Measurements from ENCODE around the gene C1QBP. TPM values are rescaled to one million over a fixed set of nuclear protein-coding genes. Genes with fewer than 3 reads are reported as not detected.

C1QBP gene
- total RNA-seq, 1 donor from 2014 or later, result 128 TPM

GRCh38 chr17:5405400-5405799 is 33.6 kb downstream of the C1QBP start:
- no peak for ATAC-seq (ENCODE audit: poor library complexity)
- DNase-seq, result no peak
- intact Hi-C loops (cut with DNase I), result no loop called here

GRCh38 chr17:5399767-5400166 is 39.2 kb downstream of the C1QBP start:
- intact Hi-C loops (cut with DNase I), result no loop called here
- ATAC-seq (ENCODE audit: poor library complexity), result no peak
- DNase-seq, result no peak

- intact Hi-C loops (cut with DNase I), result no loop called here
- no peak for ATAC-seq (ENCODE audit: poor library complexity)
- DNase-seq, result no peak
Observed at GRCh38 chr17:5396612-5397011, 42.3 kb downstream of the C1QBP start.

GRCh38 chr17:5391678-5392077 is 47.3 kb downstream of the C1QBP start:
- no peak for ATAC-seq (ENCODE audit: poor library complexity)
- DNase-seq, result no peak
- intact Hi-C loops (cut with DNase I), result no loop called here

Other genes with a start within 250 kb of the C1QBP start
- gene ZNF594, start 247.3 kb downstream of the C1QBP start, total RNA-seq, result 5.2 TPM
- gene SCIMP, start 204.3 kb downstream of the C1QBP start, total RNA-seq, result 1.00 TPM
- gene RABEP1, start 156.9 kb downstream of the C1QBP start, total RNA-seq, result 51.7 TPM
- 39.6 TPM for gene NUP88, start 19.5 kb downstream of the C1QBP start, total RNA-seq
- 24.8 TPM for gene RPAIN, start 19.0 kb downstream of the C1QBP start, total RNA-seq
- 4.0 TPM for gene DHX33, start 29.8 kb upstream of the C1QBP start, total RNA-seq
- 24.7 TPM for gene DERL2, start 47.0 kb upstream of the C1QBP start, total RNA-seq
- 10.0 TPM for gene MIS12, start 47.4 kb upstream of the C1QBP start, total RNA-seq
- 7.9 TPM for gene NLRP1, start 145.4 kb upstream of the C1QBP start, total RNA-seq

All from Right ventricle myocardium superior (tissue), 1 donor.